GM12878 (cell line): ENCODE results near the gene DMD. TPM values are rescaled to one million over a fixed set of nuclear protein-coding genes. Genes with fewer than 3 reads are reported as not detected.

Experiments
- ATAC-seq: fragments of 200-7000 bp; cut with Tn5 transposase; 3 replicates; pipeline ENCODE4 v1.9.1; 2020; ENCODE audit warnings: mild to moderate bottlenecking, moderate library complexity
- BruUV-seq: library from RNA; stranded (reverse); fragments of 400-500 nt; replicated peaks from 2 replicates; lab custom pipeline; 2021; lab: Mats Ljungman, UMichigan
- CTCF ChIA-PET: fragments of 300-600 bp; sonication (Branson Sonifier 250); formaldehyde crosslinking; extraction: SDS; loops from one replicate; lab custom pipeline; 2021; ENCODE audit warnings: inconsistent platforms; lab: Yijun Ruan, JAX
- POLR2A ChIA-PET: fragments of 350-600 bp; formaldehyde crosslinking; extraction: SDS; loops from one replicate; lab custom pipeline; 2021; ENCODE audit warnings: inconsistent platforms; lab: Charles Lee
- RAD21 ChIA-PET: fragments of 300-600 bp; sonication (Branson Sonifier 250); formaldehyde crosslinking; loops from one replicate; lab custom pipeline; 2023; ENCODE audit warnings: antibody characterized with exemption; ENCODE audit not compliant: unreplicated experiment; lab: Charles Lee
- SMC1A ChIA-PET: fragments of 300-600 bp; sonication (Branson Sonifier 250); formaldehyde crosslinking; loops from one replicate; lab custom pipeline; 2023; ENCODE audit not compliant: unreplicated experiment, uncharacterized antibody; lab: Charles Lee
- DNase-seq: peaks from one replicate; pipeline ENCODE4 v3.0.0-alpha.2; 2011; ENCODE audit warnings: low read depth, low spot score
- FAIRE-seq: peaks from 3 replicates; lab custom pipeline; 2011; peaks lifted over from hg19 to GRCh38; lab: Jason Lieb, UNC
- H2AFZ ChIP-seq: 2 replicates; pipeline ENCODE4 v1.6.0; 2011; ENCODE audit warnings: low read depth, low read length, control low read depth; ENCODE audit not compliant: control insufficient read depth
- H3K27ac ChIP-seq: 2 replicates; pipeline ENCODE4 v1.5.1; 2011; ENCODE audit warnings: control low read depth; ENCODE audit not compliant: control insufficient read depth, insufficient read depth
- H3K27me3 ChIP-seq, 2 experiments: replicated peaks in 1 of 2; 2 replicates each; pipeline versions ENCODE4 v1.6.0 to v1.6.1; 2011; ENCODE audit warnings: low read length in 1 of 2; ENCODE audit not compliant: control insufficient read depth in 2 of 2, insufficient read depth in 2 of 2
- H3K36me3 ChIP-seq, 2 experiments: 2 replicates each; pipeline ENCODE4 v1.5.1; 2011; ENCODE audit warnings: low read length in 1 of 2; ENCODE audit not compliant: control insufficient read depth in 2 of 2, insufficient read depth in 2 of 2
- H3K4me1 ChIP-seq: 2 replicates; pipeline ENCODE4 v1.6.1; 2011; ENCODE audit warnings: mild to moderate bottlenecking, low read length, moderate library complexity, mixed read lengths; ENCODE audit not compliant: control insufficient read depth, insufficient read depth
- H3K4me2 ChIP-seq: 2 replicates; pipeline ENCODE4 v1.6.0; 2011; ENCODE audit warnings: control low read depth; ENCODE audit not compliant: control insufficient read depth, insufficient read depth
- H3K4me3 ChIP-seq: fragments of 200-600 bp; sonication (generic); 2 replicates; pipeline ENCODE4 v1.5.1; 2016
- H3K79me2 ChIP-seq: 2 replicates; pipeline ENCODE4 v1.6.0; 2011; ENCODE audit warnings: low read length; ENCODE audit not compliant: control insufficient read depth, insufficient read depth
- H3K9ac ChIP-seq: 2 replicates; pipeline ENCODE4 v1.8.0; 2011; ENCODE audit warnings: low read length, control low read depth, mixed read lengths; ENCODE audit not compliant: control insufficient read depth, insufficient read depth
- H3K9me3 ChIP-seq: replicated peaks from 3 replicates; pipeline ENCODE4 v1.5.1; 2011; ENCODE audit warnings: mild to moderate bottlenecking, low read length; ENCODE audit not compliant: control insufficient read depth, insufficient read depth
- H4K20me1 ChIP-seq: 2 replicates; pipeline ENCODE4 v1.6.0; 2011; ENCODE audit not compliant: control insufficient read depth, insufficient read depth
- BCL11A ChIP-seq: IDR thresholded peaks from 2 replicates; pipeline ENCODE4 v1.6.1; 2011; ENCODE audit warnings: low read depth, low read length
- BCL3 ChIP-seq: IDR thresholded peaks from 2 replicates; pipeline ENCODE4 v1.6.1; 2011; ENCODE audit warnings: borderline replicate concordance, low read depth, mild to moderate bottlenecking, moderate library complexity, low read length; ENCODE audit not compliant: insufficient read depth, poor library complexity, severe bottlenecking
- BCLAF1 ChIP-seq: fragments of 450-650 bp; IDR thresholded peaks from 2 replicates; pipeline ENCODE4 v1.6.1; 2017; ENCODE audit warnings: antibody characterized with exemption, mild to moderate bottlenecking, moderate library complexity
- CEBPZ ChIP-seq: fragments of 150-350 bp; IDR thresholded peaks from 2 replicates; pipeline ENCODE4 v1.6.1; 2016; ENCODE audit warnings: low read depth, low read length
- CREM ChIP-seq: IDR thresholded peaks from 2 replicates; pipeline ENCODE4 v1.6.1; 2014; ENCODE audit warnings: antibody characterized with exemption, low read depth
- HDAC2 ChIP-seq: fragments of 200-600 bp; sonication (generic); IDR thresholded peaks from 2 replicates; pipeline ENCODE4 v1.6.1; 2017
- MLLT1 ChIP-seq: fragments of 450-650 bp; IDR thresholded peaks from 2 replicates; pipeline ENCODE4 v1.6.1; 2016; ENCODE audit warnings: mild to moderate bottlenecking
- NBN ChIP-seq: fragments of 450-650 bp; IDR thresholded peaks from 2 replicates; pipeline ENCODE4 v1.6.1; 2016
- NFIC ChIP-seq: IDR thresholded peaks from 2 replicates; pipeline ENCODE4 v1.6.1; 2012; ENCODE audit warnings: low read depth, mild to moderate bottlenecking, inconsistent platforms, low read length, moderate library complexity
- POU2F2 ChIP-seq: IDR thresholded peaks from 3 replicates; pipeline ENCODE4 v1.6.1; 2011; ENCODE audit warnings: low read depth, mild to moderate bottlenecking, low read length, borderline replicate concordance
- RAD21 ChIP-seq: IDR thresholded peaks from 2 replicates; pipeline ENCODE4 v1.6.1; 2011; ENCODE audit warnings: mild to moderate bottlenecking, low read depth, low read length, moderate library complexity; ENCODE audit not compliant: insufficient read depth
- SREBF1 ChIP-seq: IDR thresholded peaks from 2 replicates; pipeline ENCODE4 v1.6.1; 2012; ENCODE audit warnings: mild to moderate bottlenecking, low read length
- ZNF207 ChIP-seq: fragments of 450-650 bp; IDR thresholded peaks from 2 replicates; pipeline ENCODE4 v1.6.1; 2014; ENCODE audit warnings: antibody characterized with exemption, mild to moderate bottlenecking, borderline replicate concordance
- WGBS: methylation state at CpG from one replicate; pipeline ENCODE4 v1.1.6; 2016; ENCODE audit warnings: low lambda C conversion rate; ENCODE audit not compliant: insufficient replicate concordance, insufficient coverage; ENCODE audit errors: missing lambda C conversion rate; 5-methylcytosine and 5-hydroxymethylcytosine counted together
- in situ Hi-C: fragments of 300-500 bp; cut with MboI; formaldehyde crosslinking; loops from 9 replicates; pipeline ENCODE4 v1.14.3; 2018; ENCODE audit warnings: mixed read lengths
- intact Hi-C: fragments of 100-400 bp; cut with micrococcal nuclease; formaldehyde crosslinking; loops from one replicate; pipeline ENCODE4 v1.14.2; 2022; ENCODE audit not compliant: unreplicated experiment
- polyA plus RNA-seq, 11 experiments: library from polyadenylated mRNA; depleted of rRNA in 4 of 11; unstranded in 6 of 11; stranded (reverse) in 5 of 11; fragments of >200 nt; fragmentation: Nextera tagmentation in 4 of 11; fragmentation: Illumina TruSeq in 1 of 11; extraction: Ambion mirVana in 4 of 11; extraction: Trizol in 1 of 11; gene quantifications; 1 replicate in 1 of 11; 2 replicates in 10 of 11; pipeline versions ENCODE4 v1.2.1 to v1.2.3, GENCODE V29; 2011 to 2016; ENCODE audit warnings: inconsistent platforms in 2 of 11, missing spikeins in 2 of 11, low read depth in 1 of 11
- total RNA-seq, 4 experiments: library from RNA; depleted of rRNA in 3 of 4; stranded (reverse); fragments of >200 nt in 3 of 4; fragmentation: Illumina TruSeq in 1 of 4; extraction: Trizol in 1 of 4; gene quantifications; 2 replicates each; pipeline versions ENCODE4 v1.2.1 to v1.2.3, GENCODE V29; 2013 to 2021

DMD gene
- total and polyA plus RNA-seq, 10 of the 15 experiments (the other 5 are each of a cell fraction or from before 2014, with no cell fraction given) = 1.4 to 24.3 (median 4.3) TPM

GRCh38 chrX:31200430-31200829 lies 2010.9 kb downstream of the DMD start:
- H3K9ac ChIP-seq = no peak overlapping the region
- ATAC-seq = peak; percentile 48; the same call in 2 of the 3 replicates
- TF ChIP-seq BCL11A (no peak), BCL3 (no peak), HDAC2 (no peak), SREBF1 (no peak), POU2F2 (no peak), NFIC (no peak), NBN (no peak), MLLT1 (no peak), CEBPZ (no peak), ZNF207 (no peak), RAD21 (no peak), CREM (no peak), BCLAF1 (no peak)

More at GRCh38 chrX:31200430-31200829, 2010.9 kb downstream of the DMD start:
- no peaks in the 10 kb centered on the region for H3K4me1 ChIP-seq
- no peak overlapping the region for H3K4me2 ChIP-seq
- ChIA-PET POLR2A (no interaction called here), CTCF (interaction anchor here (1.0 to 2.6 kb wide), 2 partner anchors 13 to 163 kb away, joined by 3 to 11 read pairs; no protein-coding TSS in a partner anchor), SMC1A (interaction anchor here (1.1 to 2.3 kb wide), 2 partner anchors 28 to 163 kb away, joined by 3 to 11 read pairs; no protein-coding TSS in a partner anchor), RAD21 (no interaction called here)
- no peaks in the 10 kb centered on the region for H3K79me2 ChIP-seq
- 0% methylated on average over 1 of the region's 1 CpG for WGBS
- H3K27ac ChIP-seq = no peak overlapping the region
- H3K9me3 ChIP-seq = no peaks in the 10 kb centered on the region
- in situ Hi-C loops (loop anchor here (10.0 kb wide), 1 partner anchor 454 kb away; no protein-coding TSS in a partner anchor), intact Hi-C loops (no loop called here)
- H2AFZ ChIP-seq = no peak overlapping the region
- H4K20me1 ChIP-seq = no peaks in the 10 kb centered on the region
- BruUV-seq = no TSS peak
- DNase-seq = no peak
- H3K27me3 ChIP-seq = no peaks in the 10 kb centered on the region
- no peaks in the 10 kb centered on the region for H3K36me3 ChIP-seq
- no peak overlapping the region for H3K4me3 ChIP-seq
- no peak for FAIRE-seq
